GM19043 (cell line): Measurements from ENCODE around the gene COLGALT1.
A peak's percentile ranks its signal among the peaks of the same experiment; 100 is the strongest.
"Not testable (repeated sequence)": the region's sequence is repeated elsewhere in the genome, so short reads cannot be mapped to it uniquely, and the experiment has no call there.

Source experiments
- ATAC-seq: cut with Tn5 transposase; IDR thresholded peaks from one replicate; pipeline ENCODE4 v1.9.1; 2021; ENCODE audit warnings: low read depth; ENCODE audit not compliant: unreplicated experiment

Gene COLGALT1

DNA sequence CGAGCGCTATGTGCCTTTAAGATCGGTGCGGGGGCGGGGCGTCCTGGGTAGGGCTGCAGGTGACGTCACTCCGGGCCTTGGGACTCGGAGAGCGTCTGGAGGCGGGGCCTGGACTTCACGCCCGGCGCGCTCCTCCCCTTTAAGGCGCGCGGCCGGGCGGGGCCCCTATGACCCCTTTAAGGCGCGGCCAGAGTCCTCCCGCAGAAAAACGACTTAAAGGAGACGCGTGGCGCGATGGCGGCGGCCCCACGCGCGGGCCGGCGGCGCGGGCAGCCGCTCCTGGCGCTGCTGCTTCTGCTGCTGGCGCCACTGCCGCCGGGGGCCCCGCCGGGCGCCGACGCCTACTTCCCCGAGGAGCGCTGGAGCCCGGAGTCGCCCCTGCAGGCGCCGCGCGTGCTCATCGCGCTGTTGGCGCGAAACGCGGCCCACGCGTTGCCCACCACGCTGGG lies at the start of gene COLGALT1:
TSS of gene COLGALT1 (plus strand) at position 170 of the 449 bp plus-strand sequence. CDS start at position 235, 65 bp downstream.
- ATAC-seq, result peak; percentile 64

DNA sequence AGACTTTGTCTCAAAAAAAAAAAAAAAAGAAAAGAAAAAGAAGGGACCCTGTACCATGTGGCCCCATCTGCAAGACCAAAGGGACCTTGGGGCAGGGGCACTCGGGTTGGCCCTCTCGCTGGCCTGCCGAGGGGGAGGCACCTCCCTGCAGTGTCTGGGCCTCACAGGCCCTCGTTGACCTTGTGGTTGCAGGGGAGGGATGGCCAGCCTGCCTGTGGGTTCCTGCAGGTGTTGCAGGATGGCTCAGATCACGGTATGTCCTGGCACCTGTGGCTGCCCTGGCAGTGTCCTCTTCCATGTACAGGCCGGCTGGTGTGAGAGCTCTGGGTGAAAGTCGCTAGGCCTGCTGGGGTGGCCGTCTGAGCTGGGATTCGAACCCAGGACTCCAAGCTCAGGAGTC lies 48.7 kb upstream of the COLGALT1 start:
- ATAC-seq, result no peak

DNA sequence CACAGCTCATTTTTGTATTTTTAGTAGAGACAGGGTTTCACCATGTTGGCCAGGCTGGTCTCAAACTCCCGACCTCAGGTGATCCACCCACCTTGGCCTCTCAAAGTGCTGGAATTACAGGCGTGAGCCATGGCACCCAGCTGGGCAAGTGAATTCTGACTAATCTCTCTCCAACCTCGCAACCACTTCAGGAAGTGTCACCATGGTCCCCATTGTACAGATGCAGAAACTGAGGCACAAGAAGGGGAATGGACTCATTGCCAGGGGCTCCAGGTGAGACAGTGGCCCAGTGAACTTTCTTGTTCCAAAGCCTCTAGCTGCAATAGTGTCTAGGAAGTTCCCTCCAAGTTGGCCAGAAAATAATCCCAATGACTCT lies 46.9 kb upstream of the COLGALT1 start:
- ATAC-seq, result not testable (repeated sequence)

DNA sequence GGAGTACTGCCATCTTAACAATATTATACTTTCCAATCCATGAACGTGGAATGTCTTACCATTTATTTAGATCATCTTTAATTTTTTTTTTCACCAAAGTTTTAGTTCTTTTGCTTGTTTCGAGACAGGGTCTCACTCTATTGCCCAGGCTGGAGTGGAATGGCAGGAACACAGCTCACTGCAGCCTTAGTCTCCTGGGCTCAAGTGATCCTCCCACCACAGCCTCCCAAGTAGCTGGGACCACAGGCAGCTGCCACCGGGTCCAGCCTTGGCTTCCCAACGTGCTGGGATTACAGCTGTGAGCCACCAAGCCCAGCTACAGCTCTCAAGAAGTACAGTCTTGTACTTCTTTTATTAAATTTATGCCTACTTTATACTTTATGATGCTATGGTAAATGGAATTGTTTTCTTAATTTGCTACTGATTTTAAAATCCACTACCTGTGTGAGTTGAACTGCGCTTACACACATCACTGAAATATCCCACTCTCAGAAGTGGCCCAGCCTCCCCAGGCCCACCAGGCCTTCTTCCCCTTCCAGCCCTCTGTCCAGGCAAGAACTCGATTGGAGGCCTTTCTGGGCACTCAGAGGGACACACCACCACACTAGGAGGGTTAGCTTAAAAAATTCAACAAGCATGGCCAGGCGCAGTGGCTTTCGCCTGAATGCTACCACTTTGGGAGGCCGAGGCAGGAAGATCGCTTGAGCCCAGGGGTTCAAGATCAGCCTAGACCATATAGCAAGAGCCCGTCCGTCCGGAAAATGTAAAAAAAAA lies 45.0 kb upstream of the COLGALT1 start:
- ATAC-seq, result no peak

DNA sequence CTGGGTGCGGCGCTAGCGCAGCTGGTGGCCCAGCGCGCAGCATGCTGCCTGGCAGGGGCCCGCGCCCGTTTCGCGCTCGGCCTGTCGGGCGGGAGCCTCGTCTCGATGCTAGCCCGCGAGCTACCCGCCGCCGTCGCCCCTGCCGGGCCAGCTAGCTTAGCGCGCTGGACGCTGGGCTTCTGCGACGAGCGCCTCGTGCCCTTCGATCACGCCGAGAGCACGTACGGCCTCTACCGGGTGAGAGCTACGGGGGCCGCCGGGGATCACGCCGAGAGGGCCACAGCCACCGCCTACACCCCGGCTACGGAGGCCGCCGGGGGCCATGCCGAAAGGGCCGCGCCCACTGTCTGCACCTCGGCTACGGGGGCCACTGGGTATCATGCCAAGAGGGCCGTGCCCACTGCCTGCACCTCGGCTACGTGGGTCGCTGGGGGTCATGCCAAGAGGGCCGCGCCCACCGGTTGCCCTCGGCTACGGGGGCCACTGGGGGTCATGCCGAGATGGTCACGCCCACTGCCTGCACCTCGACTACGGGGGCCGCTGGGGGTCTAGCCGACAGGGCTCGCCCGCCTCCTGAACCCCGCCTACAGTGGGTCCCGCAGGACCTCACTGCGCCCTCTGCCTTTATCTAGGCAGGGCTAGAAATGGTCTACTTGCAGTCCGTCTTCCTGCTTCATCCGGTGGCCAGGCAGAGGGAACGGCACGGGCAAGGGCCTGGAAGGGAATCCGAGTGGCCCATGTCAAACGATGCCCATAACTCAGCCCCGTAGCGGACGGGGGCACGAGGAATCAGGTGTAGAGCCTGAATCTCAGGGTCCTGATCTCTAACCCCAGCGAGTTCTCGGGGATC lies 43.5 kb upstream of the COLGALT1 start:
- no peak for ATAC-seq

DNA sequence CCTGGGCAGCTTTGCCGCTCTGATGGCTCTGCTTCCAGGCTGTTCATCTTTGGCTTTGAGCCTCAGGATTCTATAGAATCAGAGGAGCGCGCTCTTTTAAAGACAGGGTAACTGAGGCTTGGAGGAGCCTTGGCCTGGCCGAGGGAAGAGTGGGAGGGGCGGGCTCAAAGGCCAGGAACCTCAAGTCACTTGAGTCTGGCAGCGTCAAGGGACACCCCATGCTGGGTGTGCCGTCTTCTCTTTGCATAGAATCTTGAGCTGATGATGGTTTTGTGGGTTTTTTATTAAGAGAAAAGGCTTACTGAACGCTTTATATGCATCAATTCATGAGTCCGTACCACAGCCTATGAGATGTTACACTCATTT lies 42.9 kb upstream of the COLGALT1 start:
- ATAC-seq, result no peak

DNA sequence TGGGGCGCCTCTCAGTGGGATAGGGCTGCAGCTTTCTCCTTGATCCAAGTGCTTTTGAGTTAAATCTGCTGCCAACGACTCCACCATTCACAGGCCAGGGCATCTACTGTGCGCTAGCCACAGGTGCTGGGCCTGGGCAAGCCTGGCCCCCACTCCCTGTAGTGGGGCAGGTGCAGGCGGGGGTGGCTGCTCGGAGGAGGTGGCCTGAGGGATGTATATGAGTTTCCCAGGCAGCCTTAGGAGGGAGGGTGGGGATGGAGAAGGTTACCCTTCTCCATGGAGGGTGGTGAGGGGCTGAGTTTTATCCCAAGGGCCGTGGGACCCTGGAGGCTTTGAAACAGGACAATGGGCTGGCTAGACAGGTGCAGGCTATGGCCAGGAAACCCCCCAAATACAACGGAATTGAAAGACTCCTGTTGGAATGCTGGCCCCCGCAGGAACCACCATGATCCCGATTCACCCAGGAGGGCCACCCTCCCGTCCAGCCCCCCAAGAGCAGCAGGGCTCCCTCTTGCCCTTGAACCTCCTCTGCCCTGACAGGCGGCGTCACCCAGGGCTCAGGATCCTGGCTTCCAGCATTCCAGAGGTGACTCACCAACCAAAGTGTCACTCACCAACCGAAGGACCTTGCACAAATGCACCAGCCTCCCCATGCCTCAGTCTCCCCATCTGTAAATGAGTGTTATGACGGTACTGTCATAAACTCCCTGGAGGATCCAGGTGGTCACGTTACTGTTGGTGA lies 39.9 kb upstream of the COLGALT1 start:
- ATAC-seq, result no peak

DNA sequence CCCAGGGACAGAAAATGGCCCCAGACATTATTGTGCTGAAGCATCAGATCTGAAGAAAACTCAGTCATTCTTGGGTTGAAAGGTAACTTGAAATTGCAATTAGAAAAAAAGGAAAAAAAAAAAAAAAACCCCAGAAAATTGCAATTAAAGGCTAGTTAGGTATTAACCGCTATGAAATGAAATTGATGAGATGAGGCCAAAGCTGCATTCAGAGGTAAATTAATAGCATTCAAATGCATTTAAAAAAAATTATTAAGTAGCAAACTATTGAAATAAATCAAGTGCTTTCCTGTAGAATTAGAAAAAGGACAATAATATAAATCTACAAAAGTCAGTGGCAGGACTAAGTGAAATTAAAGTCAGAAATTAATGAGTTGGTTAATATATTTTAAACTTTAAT lies 37.6 kb upstream of the COLGALT1 start:
- ATAC-seq, result no peak

DNA sequence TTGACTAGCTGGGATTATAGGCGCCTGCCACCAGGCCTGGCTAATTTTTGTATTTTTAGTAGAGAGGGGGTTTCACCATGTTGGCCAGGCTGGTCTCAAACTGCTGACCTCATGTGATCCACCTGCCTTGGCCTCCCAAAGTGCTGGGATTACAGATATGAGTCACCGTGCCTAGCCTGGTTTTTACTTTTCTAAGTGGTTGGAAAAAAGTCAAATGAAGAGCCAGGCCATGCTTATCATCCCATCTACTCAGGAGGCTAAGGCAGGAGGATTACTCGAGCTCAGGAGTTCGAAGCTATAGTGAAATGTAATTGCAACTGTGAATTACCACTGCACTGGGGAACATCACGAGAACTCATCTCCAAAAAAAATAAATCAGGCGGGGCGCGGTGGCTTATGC lies 36.8 kb upstream of the COLGALT1 start:
- ATAC-seq, result not testable (repeated sequence)

DNA sequence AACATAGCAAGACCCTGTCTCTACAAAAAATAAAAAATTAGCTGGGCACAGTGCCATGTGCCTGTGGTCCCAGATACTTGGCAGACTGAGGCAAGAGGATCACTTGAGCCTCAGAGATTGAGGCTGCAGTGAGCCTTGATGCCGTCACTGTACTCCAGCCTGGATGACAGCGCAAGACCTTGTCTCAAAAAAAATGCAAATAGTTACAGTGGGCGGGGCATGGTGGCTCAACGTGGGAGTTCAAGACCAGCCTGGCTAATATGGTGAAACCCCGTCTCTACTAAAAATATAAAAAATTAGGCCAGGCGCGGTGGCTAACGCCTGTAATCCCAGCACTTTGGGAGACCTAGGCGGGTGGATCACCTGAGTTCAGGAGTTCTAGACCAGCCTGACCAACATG lies 35.5 kb upstream of the COLGALT1 start:
- no peak for ATAC-seq

DNA sequence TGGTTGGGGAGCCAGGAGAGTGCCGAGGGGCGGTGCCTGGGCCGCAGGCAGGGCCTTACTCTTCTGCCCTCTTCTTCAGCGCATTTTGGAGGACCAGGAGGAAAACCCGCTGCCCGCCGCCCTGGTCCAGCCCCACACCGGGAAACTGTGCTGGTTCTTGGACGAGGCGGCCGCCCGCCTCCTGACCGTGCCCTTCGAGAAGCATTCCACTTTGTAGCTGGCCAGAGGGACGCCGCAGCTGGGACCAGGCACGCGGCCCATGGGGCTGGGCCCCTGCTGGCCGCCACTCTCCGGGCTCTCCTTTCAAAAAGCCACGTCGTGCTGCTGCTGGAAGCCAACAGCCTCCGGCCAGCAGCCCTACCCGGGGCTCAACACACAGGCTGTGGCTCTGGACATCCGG lies 34.6 kb upstream of the COLGALT1 start:
- no peak for ATAC-seq

DNA sequence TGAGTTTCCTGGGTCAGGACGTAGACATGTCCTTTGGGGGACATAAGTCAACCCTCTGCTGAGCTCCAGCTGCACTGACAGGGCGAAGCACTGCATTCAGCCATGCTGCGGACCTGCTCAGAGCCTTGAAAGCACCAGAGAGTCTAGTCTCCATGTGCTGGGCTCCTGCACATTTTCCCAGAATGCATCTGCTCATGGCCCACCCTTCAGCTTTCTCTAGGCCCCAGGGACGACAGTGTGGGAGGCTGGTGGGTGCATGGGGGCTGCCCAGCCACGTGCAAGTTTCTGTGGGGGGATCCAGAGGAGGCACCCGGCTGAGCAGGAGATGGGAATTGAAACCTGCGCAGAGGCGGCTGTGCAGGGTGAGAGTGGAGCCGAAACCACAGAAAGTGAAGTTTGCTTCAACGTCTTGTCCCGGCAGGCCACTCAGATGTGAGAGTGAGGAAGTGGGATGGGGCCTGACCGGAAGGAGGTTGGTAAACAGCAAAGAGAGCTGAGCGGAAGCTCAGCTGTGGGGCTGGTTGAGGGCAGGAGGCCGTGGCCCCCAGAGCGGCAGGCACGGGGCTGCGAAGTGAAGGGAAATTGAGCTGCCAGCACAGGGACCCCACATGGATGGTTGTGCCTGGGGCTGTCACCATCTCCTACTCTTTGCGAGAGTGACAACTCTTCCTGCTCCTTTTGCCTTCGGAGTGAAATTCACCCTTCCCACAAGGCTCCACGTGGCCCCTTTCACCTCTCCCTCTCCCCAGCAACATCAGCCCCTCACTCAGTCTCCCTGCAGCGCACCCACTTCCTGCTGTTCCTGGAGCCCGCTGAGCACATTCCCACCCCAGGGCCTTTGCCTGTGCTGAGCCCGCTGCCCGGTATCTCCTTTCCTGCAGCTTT lies 32.2 kb upstream of the COLGALT1 start:
- peak; percentile 71 for ATAC-seq

DNA sequence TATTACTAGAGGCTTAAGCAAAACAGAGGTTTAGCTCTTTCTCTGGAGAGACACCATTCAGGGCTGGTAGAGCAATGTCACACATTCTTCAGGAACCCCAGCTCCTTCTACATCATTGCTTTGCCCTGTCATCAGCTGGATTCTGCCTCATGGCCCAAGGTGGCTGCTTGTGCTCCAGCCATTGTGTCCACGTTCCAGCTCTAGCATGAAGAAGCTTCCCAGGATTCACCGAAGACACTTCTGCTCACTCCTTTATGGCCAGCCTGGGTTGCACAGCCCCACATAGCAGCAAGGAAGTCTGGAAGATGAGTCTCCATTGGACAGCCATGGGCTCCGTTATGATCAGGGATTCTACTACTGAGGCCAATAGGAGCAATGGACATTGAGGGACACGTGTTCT lies 30.8 kb upstream of the COLGALT1 start:
- ATAC-seq, result no peak

DNA sequence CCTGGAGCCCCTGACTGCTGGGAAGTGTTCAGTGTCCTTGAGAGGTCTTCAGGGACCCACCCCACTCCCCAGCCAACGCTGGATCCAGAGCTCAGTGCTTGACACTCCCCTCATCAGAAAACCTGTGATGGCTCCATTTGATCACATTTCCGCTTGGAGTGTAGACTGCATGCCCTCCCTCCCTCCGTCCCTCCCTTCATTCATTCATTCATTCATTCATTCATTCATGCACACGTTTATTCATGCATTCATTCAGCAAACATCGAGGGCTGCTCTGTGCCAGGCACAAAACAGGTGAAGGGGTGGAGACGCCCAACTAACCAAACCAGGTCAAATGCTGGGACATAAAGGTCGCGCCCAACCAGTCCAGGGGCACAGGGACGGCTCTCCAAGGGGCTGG lies 30.3 kb upstream of the COLGALT1 start:
- ATAC-seq, result no peak

DNA sequence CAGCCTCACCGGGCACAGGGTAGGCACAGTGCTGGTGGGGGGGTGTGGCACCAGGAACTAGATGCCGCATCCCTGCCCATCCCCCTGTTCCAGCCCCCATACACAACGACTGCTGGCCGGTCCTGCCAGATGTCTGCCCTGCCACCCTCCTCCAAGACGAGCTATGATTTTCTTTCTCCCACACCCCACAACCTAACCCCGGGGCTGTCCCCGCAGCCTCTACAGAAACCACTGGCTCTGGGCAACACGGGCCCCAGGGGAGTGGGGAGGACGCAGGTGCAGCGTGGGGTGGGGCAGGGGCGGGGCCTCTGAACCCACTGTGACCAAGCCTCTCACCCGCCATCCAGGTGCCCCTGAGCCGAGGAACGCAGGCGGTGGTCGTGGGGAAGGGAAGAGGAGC lies 28.5 kb upstream of the COLGALT1 start:
- no peak for ATAC-seq

DNA sequence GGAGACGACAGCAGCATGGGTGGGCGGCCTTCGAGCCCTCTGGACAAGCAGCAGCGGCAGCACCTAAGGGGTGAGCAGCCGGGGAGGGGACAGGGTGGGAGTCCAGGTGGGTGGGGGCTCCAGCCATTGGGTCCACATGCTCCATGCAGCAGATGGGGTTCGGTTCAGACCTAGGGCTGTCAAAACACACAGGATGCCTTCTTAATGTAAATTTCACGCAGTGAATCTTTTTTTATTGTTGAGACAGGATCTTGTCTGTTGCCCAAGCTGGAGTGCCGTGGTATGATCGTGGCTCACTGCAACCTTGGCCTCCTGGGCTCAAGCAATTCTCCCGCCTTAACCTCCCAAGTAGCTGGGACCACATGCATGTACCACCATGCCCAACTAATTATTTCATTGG lies 28.1 kb upstream of the COLGALT1 start:
- no peak for ATAC-seq

DNA sequence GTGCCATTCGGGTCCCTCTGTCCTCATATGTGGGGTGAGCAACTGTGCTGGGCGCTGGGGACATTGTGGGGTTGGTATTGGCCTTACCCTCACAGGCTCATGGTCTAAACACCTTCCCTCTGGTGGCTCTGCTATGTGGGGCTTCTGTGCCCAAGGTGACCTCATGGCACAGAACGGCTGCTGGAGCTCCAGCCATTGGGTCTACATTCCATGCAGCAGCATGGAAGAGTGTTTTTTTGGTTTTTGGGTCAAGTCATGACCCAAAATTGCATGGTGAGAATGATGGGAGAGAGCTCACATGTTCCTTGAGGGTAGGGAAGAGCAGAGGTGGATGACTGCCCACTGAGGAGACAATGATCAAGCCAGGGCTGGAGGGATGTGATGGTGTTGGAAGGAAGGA lies 26.8 kb upstream of the COLGALT1 start:
- ATAC-seq, result no peak

DNA sequence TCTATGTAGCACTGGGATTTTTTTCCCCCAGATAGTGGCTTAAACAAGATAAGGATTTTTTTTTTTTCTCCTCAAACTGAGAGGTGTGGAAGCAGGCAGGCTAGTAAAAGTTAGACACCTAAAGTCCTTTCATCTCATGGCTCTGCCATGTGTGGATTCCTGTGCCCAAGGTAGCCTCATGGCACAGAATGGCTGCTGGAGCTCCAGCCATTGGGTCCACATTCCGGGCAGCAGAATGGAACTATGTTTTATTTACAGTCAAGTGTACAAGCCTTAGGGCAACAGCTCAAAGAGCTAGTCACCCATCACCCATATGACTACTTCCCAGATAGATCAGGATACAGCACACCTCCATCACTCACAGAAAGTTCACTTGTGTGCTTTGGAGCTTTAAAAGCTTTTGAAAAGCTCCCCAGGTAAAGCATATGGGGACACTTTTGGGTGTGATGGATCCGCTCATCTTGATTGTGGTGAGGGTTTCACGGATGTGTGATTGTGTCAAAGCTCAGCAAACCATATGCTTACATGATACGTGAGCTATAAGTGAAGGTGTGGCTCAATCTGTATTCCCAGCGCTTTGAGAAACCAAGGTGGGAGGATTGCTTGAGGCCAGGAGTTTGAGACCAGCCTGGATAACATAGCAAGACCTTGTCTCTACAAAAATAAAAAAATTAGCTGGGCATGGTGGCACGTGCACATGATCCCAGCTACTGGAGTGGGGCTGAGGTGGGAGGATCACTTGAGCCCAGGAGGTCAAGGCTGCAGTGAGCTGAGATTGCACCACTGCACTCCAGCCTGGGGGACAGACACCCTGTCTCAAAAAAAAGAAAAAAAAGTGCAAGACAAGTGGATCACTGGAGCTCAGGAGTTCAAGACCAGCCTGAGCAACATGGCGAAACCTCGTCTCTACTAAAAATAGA lies 25.9 kb upstream of the COLGALT1 start:
- no peak for ATAC-seq

DNA sequence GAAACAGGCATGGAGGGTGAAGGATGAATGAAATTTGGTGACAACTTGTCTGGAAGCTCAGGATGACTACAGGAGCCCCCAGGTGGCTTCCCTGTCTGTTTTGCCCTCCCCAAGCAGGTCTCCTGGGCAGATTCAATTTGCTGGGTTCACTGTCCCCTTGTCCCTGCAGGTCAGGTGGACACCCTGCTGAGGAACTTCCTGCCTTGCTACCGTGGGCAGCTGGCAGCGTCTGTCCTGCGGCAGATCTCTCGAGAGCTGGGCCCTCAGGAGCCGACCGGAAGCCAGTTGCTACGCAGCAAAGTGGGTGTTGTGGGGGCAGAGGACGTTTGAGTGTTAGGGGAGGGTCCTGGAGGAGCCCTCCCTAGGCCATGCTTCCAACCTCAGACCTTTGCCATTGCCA lies 24.9 kb upstream of the COLGALT1 start:
- ATAC-seq, result no peak
